Retinal pigment epithelial cell (primary cell): ENCODE data around the gene OOSP3.

Experiments used
- DNase-seq: peaks from one replicate; pipeline ENCODE4 v3.0.0-alpha.2; 2010; ENCODE audit warnings: low read depth
- H3K4me3 ChIP-seq: 2 replicates; pipeline ENCODE4 v1.5.1; 2011; ENCODE audit warnings: mild to moderate bottlenecking, low read length, control low read depth, moderate library complexity
- TF ChIP-seq, protein P1 (sequence below): conservative IDR thresholded peaks from 2 replicates; pipeline ENCODE4 v1.5.1; 2011; ENCODE audit warnings: low read depth, low read length, control low read depth, inconsistent platforms

OOSP3 gene

DNA sequence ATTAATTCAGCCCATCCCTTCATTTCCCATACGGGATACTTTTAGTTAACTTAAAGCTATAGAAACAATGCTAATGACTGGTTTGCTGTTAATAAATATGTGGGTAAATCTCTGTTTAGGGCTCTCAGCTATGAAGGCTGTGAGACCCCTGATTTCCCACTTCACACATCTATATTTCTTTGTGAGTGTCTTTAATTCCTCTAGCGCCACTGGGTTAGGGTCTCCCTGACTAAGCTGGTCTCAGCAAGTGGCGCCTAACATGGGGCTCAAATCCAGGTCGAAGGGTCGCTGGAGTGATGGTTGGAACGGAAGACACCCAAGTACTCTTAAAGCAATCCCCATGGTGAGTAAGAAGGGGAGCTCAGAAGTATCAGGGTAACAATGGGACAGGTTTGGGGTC, 45.2 kb downstream of the OOSP3 start:
- TF ChIP-seq, protein P1, sequence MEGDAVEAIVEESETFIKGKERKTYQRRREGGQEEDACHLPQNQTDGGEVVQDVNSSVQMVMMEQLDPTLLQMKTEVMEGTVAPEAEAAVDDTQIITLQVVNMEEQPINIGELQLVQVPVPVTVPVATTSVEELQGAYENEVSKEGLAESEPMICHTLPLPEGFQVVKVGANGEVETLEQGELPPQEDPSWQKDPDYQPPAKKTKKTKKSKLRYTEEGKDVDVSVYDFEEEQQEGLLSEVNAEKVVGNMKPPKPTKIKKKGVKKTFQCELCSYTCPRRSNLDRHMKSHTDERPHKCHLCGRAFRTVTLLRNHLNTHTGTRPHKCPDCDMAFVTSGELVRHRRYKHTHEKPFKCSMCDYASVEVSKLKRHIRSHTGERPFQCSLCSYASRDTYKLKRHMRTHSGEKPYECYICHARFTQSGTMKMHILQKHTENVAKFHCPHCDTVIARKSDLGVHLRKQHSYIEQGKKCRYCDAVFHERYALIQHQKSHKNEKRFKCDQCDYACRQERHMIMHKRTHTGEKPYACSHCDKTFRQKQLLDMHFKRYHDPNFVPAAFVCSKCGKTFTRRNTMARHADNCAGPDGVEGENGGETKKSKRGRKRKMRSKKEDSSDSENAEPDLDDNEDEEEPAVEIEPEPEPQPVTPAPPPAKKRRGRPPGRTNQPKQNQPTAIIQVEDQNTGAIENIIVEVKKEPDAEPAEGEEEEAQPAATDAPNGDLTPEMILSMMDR: no peak
- no peak for DNase-seq
- no peak overlapping the region for H3K4me3 ChIP-seq

DNA sequence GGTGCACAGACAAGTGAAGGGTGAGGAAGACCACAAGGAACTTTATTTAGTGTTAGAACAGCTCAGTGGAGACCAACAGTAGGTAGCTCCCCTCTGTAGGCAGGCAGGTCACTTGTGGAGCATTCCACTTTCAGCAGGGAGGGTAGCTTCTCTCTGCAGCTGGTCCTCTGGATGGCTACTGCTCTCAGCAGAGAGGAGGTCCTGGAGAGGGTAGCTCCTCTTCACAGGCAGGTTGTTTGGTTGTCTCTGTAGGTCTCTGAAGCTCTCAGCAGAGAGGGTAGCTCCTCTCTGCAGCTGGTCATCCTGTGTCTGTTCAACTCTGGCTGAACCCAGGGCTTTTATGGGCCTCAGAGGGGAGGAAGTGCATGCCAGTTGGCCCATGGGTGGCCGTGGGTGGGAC, 53.1 kb downstream of the OOSP3 start:
- no peak overlapping the region for H3K4me3 ChIP-seq
- no peak for DNase-seq
- TF ChIP-seq, protein P1: no peak

DNA sequence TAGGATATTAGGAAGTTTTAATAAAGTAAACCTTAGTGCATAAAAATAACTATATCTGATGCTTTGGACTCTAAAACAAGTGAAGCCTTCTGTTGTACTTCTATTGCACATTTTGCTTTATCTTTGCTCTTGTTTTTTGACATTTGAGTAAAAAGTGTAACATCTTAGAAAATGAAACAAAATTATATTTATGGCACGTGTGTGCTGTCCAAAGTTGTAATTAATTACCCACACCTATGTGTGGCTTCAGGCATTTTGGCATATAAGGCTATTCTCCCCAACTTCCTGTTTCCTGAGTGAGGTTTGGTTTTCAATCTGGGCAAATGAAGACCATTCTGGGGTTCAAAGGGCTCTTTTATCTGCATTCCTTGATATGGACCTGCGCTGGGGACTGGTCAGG, 59.5 kb downstream of the OOSP3 start, which contains the start of gene OOSP1:
OOSP1 (plus strand) TSS at position 301 of the 400 bp plus-strand sequence; CDS start at position 324, 23 bp downstream.
- H3K4me3 ChIP-seq: no peak within 1 kb of the TSS
- TF ChIP-seq, protein P1: no peak
- DNase-seq: no peak

DNA sequence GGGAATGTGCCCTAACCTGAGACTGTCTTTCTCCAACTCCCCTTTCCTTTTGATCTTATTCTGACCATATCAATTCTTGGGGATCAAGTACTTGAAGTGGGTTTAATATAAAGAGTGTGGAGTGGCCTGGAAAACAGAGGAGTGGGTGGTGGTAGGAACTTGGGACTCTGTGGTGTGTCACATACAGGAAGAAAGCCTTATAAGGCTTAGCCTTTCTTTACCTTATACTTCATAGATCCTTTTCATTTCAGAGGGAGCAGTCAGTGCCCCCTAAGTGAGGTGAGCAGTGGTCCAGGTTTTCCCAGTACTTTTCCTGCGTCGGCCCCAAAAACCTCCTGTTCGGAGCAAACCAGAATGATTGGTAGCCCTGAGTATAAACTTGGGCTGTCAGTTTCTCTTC, 60.1 kb downstream of the OOSP3 start:
- H3K4me3 ChIP-seq: no peak overlapping the region
- TF ChIP-seq, protein P1: no peak
- no peak for DNase-seq

DNA sequence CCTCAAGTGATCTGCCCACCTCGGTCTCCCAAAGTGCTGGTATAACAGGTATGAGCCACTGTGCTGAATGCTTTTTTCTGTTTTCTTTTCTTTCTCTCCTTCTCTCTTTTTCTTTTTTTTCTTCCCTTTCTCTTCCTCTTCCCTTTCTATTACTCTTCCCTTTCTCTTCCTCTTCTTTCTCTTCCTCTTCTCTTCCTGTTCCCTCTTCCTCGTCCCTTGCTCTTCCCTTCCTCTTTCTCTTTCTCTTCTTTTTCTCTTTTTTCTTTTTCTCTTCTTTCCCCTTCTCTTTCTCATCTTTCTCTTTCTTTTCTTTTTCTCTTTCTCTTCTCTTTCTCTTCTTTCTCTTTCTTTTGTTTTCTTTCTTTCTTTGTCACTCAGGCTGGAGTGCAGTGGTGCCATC, 60.9 kb downstream of the OOSP3 start:
- H3K4me3 ChIP-seq: no peak overlapping the region
- TF ChIP-seq, protein P1: no peak
- no peak for DNase-seq

DNA sequence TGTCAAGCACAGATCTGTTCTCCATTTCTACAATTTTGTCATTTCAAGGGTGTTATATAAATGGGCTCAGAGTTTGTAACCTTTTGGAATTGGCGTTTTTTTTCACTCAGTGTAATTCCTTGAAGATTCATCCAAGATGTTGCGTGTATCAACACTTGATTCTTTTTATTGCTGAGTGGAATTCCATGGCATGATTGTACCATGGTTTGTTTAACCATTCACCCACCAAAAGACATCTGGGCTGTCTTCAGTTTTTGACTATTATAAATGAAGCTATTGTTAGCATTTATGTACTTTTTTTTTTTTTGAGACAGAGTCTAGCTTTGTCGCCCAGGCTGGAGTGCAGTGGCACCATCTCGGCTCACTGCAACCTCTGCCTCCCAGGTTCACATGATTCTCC, 62.5 kb downstream of the OOSP3 start:
- TF ChIP-seq, protein P1: no peak
- no peak for DNase-seq

DNA sequence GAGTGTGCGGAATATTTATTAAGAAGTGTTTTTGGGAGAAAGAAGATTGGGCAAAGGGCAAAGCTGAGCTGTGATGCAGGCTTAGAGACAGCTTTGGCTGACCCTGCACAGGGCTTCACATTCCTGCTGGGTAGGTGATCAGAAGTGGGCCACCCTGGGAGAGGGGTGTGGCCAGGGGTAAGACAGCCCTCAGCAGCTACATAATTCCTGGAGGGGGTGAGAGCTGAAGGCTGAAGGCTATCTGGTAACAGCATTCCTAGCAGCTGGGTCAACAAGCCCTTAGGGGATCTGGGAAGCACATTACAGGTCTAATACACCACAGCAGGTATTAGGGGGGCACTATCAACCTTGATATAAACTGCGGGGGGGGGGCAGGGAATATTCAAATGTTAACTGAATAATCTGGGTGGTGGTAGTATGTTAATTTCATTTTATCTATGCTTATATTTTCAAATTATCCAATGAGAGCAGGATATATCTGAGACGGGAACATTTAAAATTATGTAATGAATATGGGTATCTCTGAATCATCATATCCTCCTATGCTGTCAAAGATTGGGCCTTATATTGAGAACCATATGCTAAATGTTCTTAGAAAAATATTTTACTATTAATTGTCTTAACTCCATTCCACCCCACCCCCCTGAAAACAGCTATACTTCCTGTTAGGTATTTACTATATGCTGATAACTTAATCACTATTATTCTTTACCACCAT, 65.6 kb downstream of the OOSP3 start:
- no peak overlapping the region for H3K4me3 ChIP-seq
- DNase-seq: no peak
- TF ChIP-seq, protein P1: no peak

More for the DNA sequence above, 62.5 kb downstream of the OOSP3 start:
- no peak overlapping the region for H3K4me3 ChIP-seq
